ENCODE results near the gene ZNF407. TPM values are rescaled to one million over a fixed set of nuclear protein-coding genes. Genes with fewer than 3 reads are reported as not detected.

ZNF407 gene
- total RNA-seq, 1 experiment from 2014 or later, result 15.9 TPM

GRCh38 chr18:74996996-74997395 is 399.3 kb downstream of the ZNF407 start:
- CTCF ChIA-PET, result no interaction called here
- TF ChIP-seq CTCF (conservative IDR thresholded peaks at IDR 0.05; ENCODE audit: low read depth, low read length) (no peak), EZH2 (IDR thresholded peaks at IDR 0.05; ENCODE audit: borderline replicate concordance, low read depth, low read length, poor library complexity, severe bottlenecking) (no peak)
- no peaks in the 10 kb centered on the region for H3K36me3 ChIP-seq (ENCODE audit: insufficient read depth, low read length, poor library complexity, severe bottlenecking)
- no peaks in the 10 kb centered on the region for H3K27me3 ChIP-seq (replicated peaks; ENCODE audit: insufficient read depth, low read depth, low read length, poor library complexity)
- no peaks in the 10 kb centered on the region for H3K9me3 ChIP-seq (ENCODE audit: low read depth, low read length, poor library complexity, severe bottlenecking)
- H3K4me3 ChIP-seq (ENCODE audit: low read depth, low read length, poor library complexity, severe bottlenecking), result no peak overlapping the region
- intact Hi-C loops (cut with micrococcal nuclease; ENCODE audit: unreplicated experiment), result loop anchor here (5.0 kb wide), 1 partner anchor 210 kb away; the partner anchor contains the start of gene PTGR3
- no TSS peak for BruUV-seq (replicated peaks)
- peak overlapping the region; percentile 87 for H3K27ac ChIP-seq (ENCODE audit: low read depth, low read length, poor library complexity, severe bottlenecking)
- POLR2A ChIA-PET (ENCODE audit: low non-redundant PET), result no interaction called here
- no peak for DNase-seq (ENCODE audit: low spot score)
- peaks cover 47% of the 10 kb centered on the region for H3K4me1 ChIP-seq (ENCODE audit: insufficient read depth, low read length, poor library complexity, severe bottlenecking)

DNA sequence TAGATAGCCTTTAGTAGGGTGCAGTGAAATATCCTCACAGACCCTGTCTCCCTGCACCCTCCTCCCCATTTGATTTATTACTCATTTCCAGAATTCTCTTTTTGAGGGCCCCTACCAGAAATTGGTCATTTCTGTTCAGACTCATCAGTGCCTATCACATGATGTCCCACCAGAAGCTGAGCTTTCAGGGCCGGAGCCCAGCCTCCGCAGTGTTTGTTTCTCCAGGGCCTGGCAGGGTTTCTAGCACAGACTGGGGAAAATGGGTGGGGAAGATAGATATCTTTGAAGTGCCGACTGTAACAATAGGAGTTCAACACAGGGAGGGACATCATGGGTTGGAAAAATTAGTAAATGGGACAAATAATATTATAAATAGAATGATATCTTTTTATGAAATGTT is 403.2 kb downstream of the ZNF407 start:
- POLR2A ChIA-PET (ENCODE audit: low non-redundant PET), result no interaction called here
- Histone ChIP-seq H3K27me3 (replicated peaks; ENCODE audit: insufficient read depth, low read depth, low read length, poor library complexity) (no peaks in the 10 kb centered on the region), H3K4me1 (ENCODE audit: insufficient read depth, low read length, poor library complexity, severe bottlenecking) (peaks cover 22% of the 10 kb centered on the region), H3K4me3 (ENCODE audit: low read depth, low read length, poor library complexity, severe bottlenecking) (no peak overlapping the region), H3K36me3 (ENCODE audit: insufficient read depth, low read length, poor library complexity, severe bottlenecking) (no peaks in the 10 kb centered on the region), H3K9me3 (ENCODE audit: low read depth, low read length, poor library complexity, severe bottlenecking) (no peaks in the 10 kb centered on the region), H3K27ac (ENCODE audit: low read depth, low read length, poor library complexity, severe bottlenecking) (no peak overlapping the region)
- BruUV-seq (replicated peaks), result no TSS peak
- intact Hi-C loops (cut with micrococcal nuclease; ENCODE audit: unreplicated experiment), result no loop called here
- TF ChIP-seq CTCF (conservative IDR thresholded peaks at IDR 0.05; ENCODE audit: low read depth, low read length), result no peak
- no peak for TF ChIP-seq EZH2 (IDR thresholded peaks at IDR 0.05; ENCODE audit: borderline replicate concordance, low read depth, low read length, poor library complexity, severe bottlenecking)
- CTCF ChIA-PET, result no interaction called here
- DNase-seq (ENCODE audit: low spot score), result no peak

DNA sequence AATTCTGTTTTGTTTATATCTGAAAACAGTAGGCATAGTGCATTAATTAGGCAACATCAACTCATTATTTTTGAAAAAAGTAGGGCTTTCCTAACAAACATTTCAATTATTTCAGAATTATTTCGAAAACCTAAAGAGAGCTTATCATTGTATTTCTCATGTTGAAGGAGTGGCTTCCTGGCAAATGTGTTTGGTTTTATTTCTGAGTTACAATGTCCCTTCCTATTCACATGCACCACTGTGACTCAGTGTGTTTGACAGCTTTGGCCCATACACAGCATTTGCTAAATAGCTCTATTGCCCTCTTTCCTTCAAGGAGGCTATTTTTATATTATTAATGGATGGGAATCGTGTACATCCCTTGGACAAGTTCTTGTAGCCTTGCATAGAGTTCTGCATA is 405.4 kb downstream of the ZNF407 start:
- intact Hi-C loops (cut with micrococcal nuclease; ENCODE audit: unreplicated experiment), result no loop called here
- no peaks in the 10 kb centered on the region for H3K36me3 ChIP-seq (ENCODE audit: insufficient read depth, low read length, poor library complexity, severe bottlenecking)
- H3K27ac ChIP-seq (ENCODE audit: low read depth, low read length, poor library complexity, severe bottlenecking), result no peak overlapping the region
- DNase-seq (ENCODE audit: low spot score), result no peak
- no TSS peak for BruUV-seq (replicated peaks)
- no peak for TF ChIP-seq EZH2 (IDR thresholded peaks at IDR 0.05; ENCODE audit: borderline replicate concordance, low read depth, low read length, poor library complexity, severe bottlenecking)
- TF ChIP-seq CTCF (conservative IDR thresholded peaks at IDR 0.05; ENCODE audit: low read depth, low read length), result no peak
- POLR2A ChIA-PET (ENCODE audit: low non-redundant PET), result no interaction called here
- no peaks in the 10 kb centered on the region for H3K27me3 ChIP-seq (replicated peaks; ENCODE audit: insufficient read depth, low read depth, low read length, poor library complexity)
- CTCF ChIA-PET, result no interaction called here
- peaks cover 6% of the 10 kb centered on the region for H3K4me1 ChIP-seq (ENCODE audit: insufficient read depth, low read length, poor library complexity, severe bottlenecking)
- no peak overlapping the region for H3K4me3 ChIP-seq (ENCODE audit: low read depth, low read length, poor library complexity, severe bottlenecking)
- H3K9me3 ChIP-seq (ENCODE audit: low read depth, low read length, poor library complexity, severe bottlenecking), result no peaks in the 10 kb centered on the region

Data from A673 (cell line).